Measurements from ENCODE around the gene CFTR. TPM values are rescaled to one million over a fixed set of nuclear protein-coding genes. Genes with fewer than 3 reads are reported as not detected.

CFTR gene
- total RNA-seq, 1 experiment from 2014 or later = not detected

DNA sequence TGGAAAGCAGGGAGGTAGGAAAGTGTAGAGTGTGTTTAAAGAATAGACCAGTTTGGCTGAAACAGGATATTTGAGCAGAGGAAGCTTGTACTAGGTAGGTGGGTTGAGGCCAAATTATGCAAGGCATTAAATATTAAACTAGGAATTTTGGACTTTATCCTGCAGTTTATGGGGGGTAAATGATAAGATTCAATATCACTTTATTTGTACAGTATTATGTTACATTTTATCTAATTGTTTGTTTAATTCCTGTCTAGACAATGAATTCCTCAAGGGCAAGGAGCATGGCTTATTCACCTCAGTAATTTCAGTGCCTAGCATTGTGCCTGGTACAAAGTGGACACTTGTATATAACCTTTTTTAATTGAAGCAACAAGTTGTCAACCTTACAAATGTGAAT, 125.9 kb downstream of the CFTR start:
- ChIA-PET POLR2A (no interaction called here), RAD21 (ENCODE audit: low non-redundant PET in 1 of 2, low total read pairs in 2 of 2, uncharacterized antibody in 2 of 2, unreplicated experiment in 2 of 2) (no interaction called here), CTCF (no interaction called here)
- Histone ChIP-seq H4K20me1 (ENCODE audit: insufficient read depth) (no peaks in the 10 kb centered on the region), H3K79me2 (ENCODE audit: insufficient read depth, low read length) (no peaks in the 10 kb centered on the region), H3K27ac (ENCODE audit: low read depth, low read length) (no peak overlapping the region), H3K9me2 (ENCODE audit: insufficient read depth) (no peaks in the 10 kb centered on the region; the same call in 1 of the 2 replicates), H3K4me1 (ENCODE audit: control insufficient read depth in 1 of 2, insufficient read depth in 2 of 2, low read length in 2 of 2) (no peaks in the 10 kb centered on the region), H3K36me3 (ENCODE audit: control insufficient read depth in 1 of 2, insufficient read depth in 2 of 2, low read length in 2 of 2) (no peaks in the 10 kb centered on the region), H3K27me3 (ENCODE audit: insufficient read depth, low read length) (no peaks in the 10 kb centered on the region), H2AFZ (ENCODE audit: low read depth, low read length, poor library complexity, severe bottlenecking) (no peak overlapping the region), H3K4me3 (replicated peaks in 1 of 2; ENCODE audit: low read depth in 1 of 2, low read length in 2 of 2) (no peak overlapping the region), H3K4me2 (ENCODE audit: low read length) (no peak overlapping the region), H3K9me3 (ENCODE audit: control insufficient read depth in 1 of 2, insufficient read depth in 1 of 2, low read depth in 1 of 2, low read length in 2 of 2) (no peaks in the 10 kb centered on the region), H3K9ac (ENCODE audit: low read length) (no peak overlapping the region)
- BruUV-seq (replicated peaks) = no TSS peak
- ATAC-seq (no peak), DNase-seq (ENCODE audit: low read depth, low spot score) (no peak)
- intact Hi-C loops (cut with micrococcal nuclease) = no loop called here
- TF ChIP-seq SP1 (IDR thresholded peaks at IDR 0.05; ENCODE audit: low read depth) (no peak), TCF7L2 (IDR thresholded peaks at IDR 0.05; ENCODE audit: borderline replicate concordance, extremely low read depth, insufficient read depth, insufficient read length) (no peak), SIN3A (IDR thresholded peaks at IDR 0.05; ENCODE audit: low read depth) (no peak), YY1 (IDR thresholded peaks at IDR 0.05; ENCODE audit: extremely low read depth, insufficient replicate concordance, low read depth, low read length) (no peak), EGR1 (IDR thresholded peaks at IDR 0.05; ENCODE audit: low read depth) (no peak), POLR2AphosphoS5 (IDR thresholded peaks at IDR 0.05; ENCODE audit: low read depth, low read length) (no peak), SRF (IDR thresholded peaks at IDR 0.05; ENCODE audit: low read depth) (no peak), ATF3 (IDR thresholded peaks at IDR 0.05) (no peak), EZH2phosphoT487 (IDR thresholded peaks at IDR 0.05; ENCODE audit: borderline replicate concordance) (no peak), ELF1 (IDR thresholded peaks at IDR 0.05; ENCODE audit: borderline replicate concordance, low read depth) (no peak), ZNF274 (IDR thresholded peaks at IDR 0.05; ENCODE audit: low read depth, low read length) (no peak), ZFX (IDR thresholded peaks at IDR 0.05) (no peak), RAD21 (IDR thresholded peaks at IDR 0.05; ENCODE audit: low read depth) (no peak), CBX3 (IDR thresholded peaks at IDR 0.05; ENCODE audit: low read depth) (no peak)
- TF ChIP-seq, protein P1, sequence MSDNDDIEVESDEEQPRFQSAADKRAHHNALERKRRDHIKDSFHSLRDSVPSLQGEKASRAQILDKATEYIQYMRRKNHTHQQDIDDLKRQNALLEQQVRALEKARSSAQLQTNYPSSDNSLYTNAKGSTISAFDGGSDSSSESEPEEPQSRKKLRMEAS (IDR thresholded peaks at IDR 0.05) = no peak
- TF ChIP-seq, protein P2, sequence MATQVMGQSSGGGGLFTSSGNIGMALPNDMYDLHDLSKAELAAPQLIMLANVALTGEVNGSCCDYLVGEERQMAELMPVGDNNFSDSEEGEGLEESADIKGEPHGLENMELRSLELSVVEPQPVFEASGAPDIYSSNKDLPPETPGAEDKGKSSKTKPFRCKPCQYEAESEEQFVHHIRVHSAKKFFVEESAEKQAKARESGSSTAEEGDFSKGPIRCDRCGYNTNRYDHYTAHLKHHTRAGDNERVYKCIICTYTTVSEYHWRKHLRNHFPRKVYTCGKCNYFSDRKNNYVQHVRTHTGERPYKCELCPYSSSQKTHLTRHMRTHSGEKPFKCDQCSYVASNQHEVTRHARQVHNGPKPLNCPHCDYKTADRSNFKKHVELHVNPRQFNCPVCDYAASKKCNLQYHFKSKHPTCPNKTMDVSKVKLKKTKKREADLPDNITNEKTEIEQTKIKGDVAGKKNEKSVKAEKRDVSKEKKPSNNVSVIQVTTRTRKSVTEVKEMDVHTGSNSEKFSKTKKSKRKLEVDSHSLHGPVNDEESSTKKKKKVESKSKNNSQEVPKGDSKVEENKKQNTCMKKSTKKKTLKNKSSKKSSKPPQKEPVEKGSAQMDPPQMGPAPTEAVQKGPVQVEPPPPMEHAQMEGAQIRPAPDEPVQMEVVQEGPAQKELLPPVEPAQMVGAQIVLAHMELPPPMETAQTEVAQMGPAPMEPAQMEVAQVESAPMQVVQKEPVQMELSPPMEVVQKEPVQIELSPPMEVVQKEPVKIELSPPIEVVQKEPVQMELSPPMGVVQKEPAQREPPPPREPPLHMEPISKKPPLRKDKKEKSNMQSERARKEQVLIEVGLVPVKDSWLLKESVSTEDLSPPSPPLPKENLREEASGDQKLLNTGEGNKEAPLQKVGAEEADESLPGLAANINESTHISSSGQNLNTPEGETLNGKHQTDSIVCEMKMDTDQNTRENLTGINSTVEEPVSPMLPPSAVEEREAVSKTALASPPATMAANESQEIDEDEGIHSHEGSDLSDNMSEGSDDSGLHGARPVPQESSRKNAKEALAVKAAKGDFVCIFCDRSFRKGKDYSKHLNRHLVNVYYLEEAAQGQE (IDR thresholded peaks at IDR 0.05; ENCODE audit: low read depth) = no peak
- TF ChIP-seq, protein P3, sequence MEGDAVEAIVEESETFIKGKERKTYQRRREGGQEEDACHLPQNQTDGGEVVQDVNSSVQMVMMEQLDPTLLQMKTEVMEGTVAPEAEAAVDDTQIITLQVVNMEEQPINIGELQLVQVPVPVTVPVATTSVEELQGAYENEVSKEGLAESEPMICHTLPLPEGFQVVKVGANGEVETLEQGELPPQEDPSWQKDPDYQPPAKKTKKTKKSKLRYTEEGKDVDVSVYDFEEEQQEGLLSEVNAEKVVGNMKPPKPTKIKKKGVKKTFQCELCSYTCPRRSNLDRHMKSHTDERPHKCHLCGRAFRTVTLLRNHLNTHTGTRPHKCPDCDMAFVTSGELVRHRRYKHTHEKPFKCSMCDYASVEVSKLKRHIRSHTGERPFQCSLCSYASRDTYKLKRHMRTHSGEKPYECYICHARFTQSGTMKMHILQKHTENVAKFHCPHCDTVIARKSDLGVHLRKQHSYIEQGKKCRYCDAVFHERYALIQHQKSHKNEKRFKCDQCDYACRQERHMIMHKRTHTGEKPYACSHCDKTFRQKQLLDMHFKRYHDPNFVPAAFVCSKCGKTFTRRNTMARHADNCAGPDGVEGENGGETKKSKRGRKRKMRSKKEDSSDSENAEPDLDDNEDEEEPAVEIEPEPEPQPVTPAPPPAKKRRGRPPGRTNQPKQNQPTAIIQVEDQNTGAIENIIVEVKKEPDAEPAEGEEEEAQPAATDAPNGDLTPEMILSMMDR (IDR thresholded peaks at IDR 0.05 in 2 of 3, conservative IDR thresholded peaks at IDR 0.05 in 1 of 3; ENCODE audit: borderline replicate concordance in 1 of 3, insufficient read depth in 1 of 3, low read depth in 2 of 3, low read length in 2 of 3) = no peak
- TF ChIP-seq, protein P4, sequence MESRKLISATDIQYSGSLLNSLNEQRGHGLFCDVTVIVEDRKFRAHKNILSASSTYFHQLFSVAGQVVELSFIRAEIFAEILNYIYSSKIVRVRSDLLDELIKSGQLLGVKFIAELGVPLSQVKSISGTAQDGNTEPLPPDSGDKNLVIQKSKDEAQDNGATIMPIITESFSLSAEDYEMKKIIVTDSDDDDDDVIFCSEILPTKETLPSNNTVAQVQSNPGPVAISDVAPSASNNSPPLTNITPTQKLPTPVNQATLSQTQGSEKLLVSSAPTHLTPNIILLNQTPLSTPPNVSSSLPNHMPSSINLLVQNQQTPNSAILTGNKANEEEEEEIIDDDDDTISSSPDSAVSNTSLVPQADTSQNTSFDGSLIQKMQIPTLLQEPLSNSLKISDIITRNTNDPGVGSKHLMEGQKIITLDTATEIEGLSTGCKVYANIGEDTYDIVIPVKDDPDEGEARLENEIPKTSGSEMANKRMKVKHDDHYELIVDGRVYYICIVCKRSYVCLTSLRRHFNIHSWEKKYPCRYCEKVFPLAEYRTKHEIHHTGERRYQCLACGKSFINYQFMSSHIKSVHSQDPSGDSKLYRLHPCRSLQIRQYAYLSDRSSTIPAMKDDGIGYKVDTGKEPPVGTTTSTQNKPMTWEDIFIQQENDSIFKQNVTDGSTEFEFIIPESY (IDR thresholded peaks at IDR 0.05; ENCODE audit: extremely low read depth, insufficient replicate concordance, low read length) = no peak
